Measurements from ENCODE around the gene CCDC71. TPM values are rescaled to one million over a fixed set of nuclear protein-coding genes. Genes with fewer than 3 reads are reported as not detected.

The CCDC71 gene
- total and polyA plus RNA-seq, 2 experiments from 2014 or later: 1.5 to 39.7 TPM

DNA sequence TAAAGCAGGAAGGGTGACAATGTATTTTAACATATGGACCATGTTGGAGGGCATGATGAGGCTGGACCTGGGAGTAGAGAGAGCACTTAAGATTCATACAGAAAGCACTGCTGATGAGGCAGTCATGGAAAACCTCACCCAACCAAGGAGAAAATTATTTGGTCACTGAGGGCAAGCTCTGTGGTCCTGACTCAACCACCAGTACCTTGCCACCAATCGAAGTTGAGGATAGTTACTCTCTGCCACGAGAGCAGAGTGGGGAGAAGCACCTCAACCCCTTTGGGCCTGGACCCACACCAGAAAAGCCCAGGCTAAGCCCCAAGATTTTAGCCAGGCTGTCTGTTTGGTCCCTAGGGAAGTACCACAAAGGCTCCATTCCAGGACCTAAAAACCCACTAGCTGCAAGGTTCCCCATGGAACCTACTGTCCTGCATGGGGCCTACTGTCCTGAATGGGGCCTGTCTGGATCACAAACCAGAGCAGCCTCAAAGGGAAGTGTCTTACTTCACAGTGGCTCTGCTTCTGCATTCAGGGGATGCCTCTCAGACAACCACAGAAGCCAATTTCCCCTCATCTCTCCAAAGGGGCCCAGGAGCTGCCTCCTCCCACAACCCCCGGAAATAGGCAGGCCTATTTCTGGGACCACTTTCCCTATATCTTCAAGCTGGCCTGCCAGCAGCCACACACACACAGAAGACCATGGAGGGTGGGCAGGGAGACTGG is 4.2 kb downstream of the CCDC71 start:
- Histone ChIP-seq H3K36me3 (ENCODE audit: low read depth) (no peaks in the 10 kb centered on the region; the same call in 1 of the 2 replicates), H3K4me2 (ENCODE audit: unreplicated experiment) (no peak overlapping the region), H2AFZ (no peak overlapping the region), H3F3A (ENCODE audit: insufficient read depth) (peaks cover 11% of the 10 kb centered on the region; the same call in 1 of the 2 replicates), H3K79me2 (ENCODE audit: insufficient read depth) (peaks cover 39% of the 10 kb centered on the region), H3K27ac (no peak overlapping the region), H3K4me3 (no peak overlapping the region), H3K4me1 (ENCODE audit: insufficient read depth) (peaks cover 6% of the 10 kb centered on the region), H3K9me2 (ENCODE audit: insufficient read depth) (no peaks in the 10 kb centered on the region), H3K27me3 (replicated peaks; ENCODE audit: insufficient read depth) (no peaks in the 10 kb centered on the region), H3K9ac (no peak overlapping the region), H4K20me1 (ENCODE audit: insufficient read depth) (no peaks in the 10 kb centered on the region), H3K9me3 (ENCODE audit: low read depth) (no peaks in the 10 kb centered on the region)
- TF ChIP-seq EZH2phosphoT487 (IDR thresholded peaks at IDR 0.05; ENCODE audit: insufficient read depth, low read depth) (no peak), EZH2 (IDR thresholded peaks at IDR 0.05; ENCODE audit: insufficient read depth, poor library complexity, severe bottlenecking) (no peak)
- no peak for DNase-seq
- in situ Hi-C loops (cut with MboI): loop anchor here (25.0 kb wide), 1 partner anchor 275 kb away; the partner anchor contains the start of gene NICN1
- 47 to 60% methylated on average over 3 of the region's 3 CpGs for WGBS, 2 experiments (ENCODE audit: low coverage in 1 of 2, low lambda C conversion rate in 2 of 2, missing lambda C conversion rate in 2 of 2)

DNA sequence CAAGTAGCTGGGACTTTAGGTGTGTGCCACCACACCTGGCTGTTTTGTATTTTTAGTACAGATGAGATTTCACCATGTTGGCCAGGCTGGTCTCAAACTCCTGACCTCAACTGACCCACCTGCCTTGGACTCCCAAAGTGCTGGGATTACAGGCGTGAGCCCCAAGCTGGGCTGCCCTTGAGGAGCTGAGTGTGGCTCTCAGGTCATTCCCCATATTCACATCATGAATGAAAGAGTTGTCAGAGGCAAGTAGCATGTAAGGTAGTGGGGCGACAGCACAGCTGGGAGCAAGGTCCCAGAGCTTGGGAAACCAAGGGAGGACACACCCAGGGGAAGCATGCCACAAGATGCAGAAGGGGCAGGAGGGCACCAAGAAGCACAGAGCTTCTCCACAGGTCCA is 4.9 kb downstream of the CCDC71 start:
- Histone ChIP-seq H3F3A (ENCODE audit: insufficient read depth) (peaks cover 11% of the 10 kb centered on the region; the same call in 1 of the 2 replicates), H3K27ac (no peak overlapping the region), H3K9me2 (ENCODE audit: insufficient read depth) (no peaks in the 10 kb centered on the region), H4K20me1 (ENCODE audit: insufficient read depth) (no peaks in the 10 kb centered on the region), H2AFZ (no peak overlapping the region), H3K4me1 (ENCODE audit: insufficient read depth) (no peaks in the 10 kb centered on the region; the same call in 1 of the 2 replicates), H3K36me3 (ENCODE audit: low read depth) (no peaks in the 10 kb centered on the region; the same call in 1 of the 2 replicates), H3K27me3 (replicated peaks; ENCODE audit: insufficient read depth) (no peaks in the 10 kb centered on the region), H3K4me3 (no peak overlapping the region), H3K4me2 (ENCODE audit: unreplicated experiment) (no peak overlapping the region), H3K9me3 (ENCODE audit: low read depth) (no peaks in the 10 kb centered on the region), H3K79me2 (ENCODE audit: insufficient read depth) (peaks cover 33% of the 10 kb centered on the region), H3K9ac (no peak overlapping the region)
- 77 to 90% methylated on average over 2 of the region's 2 CpGs for WGBS, 2 experiments (ENCODE audit: low coverage in 1 of 2, low lambda C conversion rate in 2 of 2, missing lambda C conversion rate in 2 of 2)
- no peak for DNase-seq
- in situ Hi-C loops (cut with MboI): loop anchor here (25.0 kb wide), 1 partner anchor 276 kb away; the partner anchor contains the start of gene NICN1
- no peak for TF ChIP-seq EZH2phosphoT487 (IDR thresholded peaks at IDR 0.05; ENCODE audit: insufficient read depth, low read depth)
- TF ChIP-seq EZH2 (IDR thresholded peaks at IDR 0.05; ENCODE audit: insufficient read depth, poor library complexity, severe bottlenecking): no peak

DNA sequence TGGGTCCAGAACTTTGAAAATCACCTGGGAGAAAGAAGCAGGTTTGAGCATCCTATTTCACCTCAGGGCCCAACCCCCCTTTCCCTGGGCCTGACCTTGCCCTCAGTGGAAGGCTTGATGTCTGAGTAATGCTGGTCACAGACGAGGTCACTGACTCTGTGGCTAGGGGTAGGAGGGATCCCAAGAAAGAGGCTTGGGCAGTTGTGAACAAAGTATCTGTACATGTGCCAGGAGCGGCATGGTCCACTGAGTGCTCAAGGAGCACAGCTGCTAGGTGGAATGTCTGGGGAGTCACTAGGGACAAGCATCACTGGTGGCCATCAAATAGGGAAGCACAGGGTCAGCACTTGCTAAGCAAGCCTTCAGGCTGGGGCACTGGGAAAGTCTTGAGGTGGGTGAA is 7.3 kb downstream of the CCDC71 start:
- no peaks in the 10 kb centered on the region for H3K4me1 ChIP-seq (ENCODE audit: insufficient read depth)
- H3K4me3 ChIP-seq: no peak overlapping the region
- H3K79me2 ChIP-seq (ENCODE audit: insufficient read depth): peaks cover 11% of the 10 kb centered on the region
- no peak overlapping the region for H2AFZ ChIP-seq
- TF ChIP-seq EZH2 (IDR thresholded peaks at IDR 0.05; ENCODE audit: insufficient read depth, poor library complexity, severe bottlenecking) (no peak), EZH2phosphoT487 (IDR thresholded peaks at IDR 0.05; ENCODE audit: insufficient read depth, low read depth) (no peak)
- DNase-seq: no peak
- in situ Hi-C loops (cut with MboI): loop anchor here (25.0 kb wide), 1 partner anchor 279 kb away; the partner anchor contains the start of gene NICN1
- H3K36me3 ChIP-seq (ENCODE audit: low read depth): no peaks in the 10 kb centered on the region; the same call in 1 of the 2 replicates
- no peaks in the 10 kb centered on the region for H3K9me3 ChIP-seq (ENCODE audit: low read depth)
- no peak overlapping the region for H3K27ac ChIP-seq
- no peaks in the 10 kb centered on the region for H3K9me2 ChIP-seq (ENCODE audit: insufficient read depth)
- no peak overlapping the region for H3K9ac ChIP-seq
- 47 to 53% methylated on average over 2 of the region's 2 CpGs for WGBS, 2 experiments (ENCODE audit: low coverage in 1 of 2, low lambda C conversion rate in 2 of 2, missing lambda C conversion rate in 2 of 2)
- no peaks in the 10 kb centered on the region for H4K20me1 ChIP-seq (ENCODE audit: insufficient read depth)
- H3K27me3 ChIP-seq (replicated peaks; ENCODE audit: insufficient read depth): no peaks in the 10 kb centered on the region
- no peak overlapping the region for H3K4me2 ChIP-seq (ENCODE audit: unreplicated experiment)
- H3F3A ChIP-seq (ENCODE audit: insufficient read depth): peaks cover 11% of the 10 kb centered on the region; the same call in 1 of the 2 replicates

DNA sequence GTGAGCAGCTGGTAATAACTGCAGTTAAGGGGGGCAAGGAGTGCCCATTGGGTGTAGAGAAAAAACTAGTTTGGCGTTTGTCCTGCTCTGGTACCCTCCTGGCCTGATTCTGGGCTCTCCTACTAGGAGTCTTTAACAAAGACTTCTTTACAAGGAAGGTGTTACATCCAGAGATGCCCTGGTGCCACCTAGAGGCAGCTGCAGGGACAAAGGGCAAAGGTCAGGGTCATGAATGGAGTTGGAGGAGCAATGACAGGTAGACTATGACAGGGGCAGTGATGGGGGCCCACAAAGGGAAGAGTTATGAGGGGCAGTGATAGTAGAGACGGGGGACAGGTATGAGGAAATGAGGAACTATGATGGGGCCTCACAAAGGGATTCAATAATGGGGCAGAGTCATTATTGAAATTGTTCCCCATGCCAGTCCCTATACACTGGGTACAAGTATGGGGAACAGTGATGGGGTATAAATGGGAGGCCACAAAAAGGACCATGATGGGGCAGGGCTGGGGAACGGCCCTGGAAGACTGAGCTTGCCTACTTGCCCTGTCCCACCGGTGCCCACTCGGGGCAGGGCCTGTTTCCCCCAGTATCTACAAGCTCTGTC is 7.9 kb downstream of the CCDC71 start:
- peaks cover 6% of the 10 kb centered on the region for H3K79me2 ChIP-seq (ENCODE audit: insufficient read depth)
- H4K20me1 ChIP-seq (ENCODE audit: insufficient read depth): no peaks in the 10 kb centered on the region
- DNase-seq: peak; percentile 25
- H3F3A ChIP-seq (ENCODE audit: insufficient read depth): peaks cover 11% of the 10 kb centered on the region; the same call in 1 of the 2 replicates
- no peaks in the 10 kb centered on the region for H3K9me3 ChIP-seq (ENCODE audit: low read depth)
- no peak overlapping the region for H3K9ac ChIP-seq
- no peak overlapping the region for H3K4me3 ChIP-seq
- WGBS, 2 experiments (ENCODE audit: low coverage in 1 of 2, low lambda C conversion rate in 2 of 2, missing lambda C conversion rate in 2 of 2): 33 to 42% methylated on average over 5 of the region's 5 CpGs
- no peak overlapping the region for H3K4me2 ChIP-seq (ENCODE audit: unreplicated experiment)
- TF ChIP-seq EZH2phosphoT487 (IDR thresholded peaks at IDR 0.05; ENCODE audit: insufficient read depth, low read depth) (no peak), EZH2 (IDR thresholded peaks at IDR 0.05; ENCODE audit: insufficient read depth, poor library complexity, severe bottlenecking) (no peak)
- no peak overlapping the region for H2AFZ ChIP-seq
- no peak overlapping the region for H3K27ac ChIP-seq
- H3K36me3 ChIP-seq (ENCODE audit: low read depth): no peaks in the 10 kb centered on the region; the same call in 1 of the 2 replicates
- no peaks in the 10 kb centered on the region for H3K9me2 ChIP-seq (ENCODE audit: insufficient read depth)
- no peaks in the 10 kb centered on the region for H3K4me1 ChIP-seq (ENCODE audit: insufficient read depth)
- H3K27me3 ChIP-seq (replicated peaks; ENCODE audit: insufficient read depth): no peaks in the 10 kb centered on the region
- in situ Hi-C loops (cut with MboI): loop anchor here (25.0 kb wide), 1 partner anchor 279 kb away; the partner anchor contains the start of gene NICN1

Measured in GM23248 (cell line).